ENCODE results near the gene RASSF1. TPM values are rescaled to one million over a fixed set of nuclear protein-coding genes. Genes with fewer than 3 reads are reported as not detected.
A peak's percentile ranks its signal among the peaks of the same experiment; 100 is the strongest.

Gene RASSF1
- total and polyA plus RNA-seq, 10 of the 15 experiments (the other 5 are each of a cell fraction or from before 2014, with no cell fraction given), result 4.4 to 59.6 (median 37.2) TPM

GRCh38 chr3:50375258-50375931, 34.8 kb upstream of the RASSF1 start:
- ChIA-PET SMC1A (ENCODE audit: uncharacterized antibody, unreplicated experiment) (no interaction called here), CTCF (no interaction called here), POLR2A (no interaction called here), RAD21 (ENCODE audit: unreplicated experiment) (no interaction called here)
- no peak for DNase-seq (ENCODE audit: low read depth, low spot score)
- peak; percentile 46 for ATAC-seq
- H3K4me3 ChIP-seq, result no peak overlapping the region
- no peaks in the 10 kb centered on the region for H3K36me3 ChIP-seq (ENCODE audit: control insufficient read depth in 2 of 2, insufficient read depth in 2 of 2, low read length in 1 of 2)
- no peaks in the 10 kb centered on the region; a peak in 2 of 4 replicates for H3K27me3 ChIP-seq (replicated peaks in 1 of 2; ENCODE audit: control insufficient read depth in 2 of 2, insufficient read depth in 2 of 2, low read length in 1 of 2)
- no peak overlapping the region for H3K9ac ChIP-seq (ENCODE audit: control insufficient read depth, insufficient read depth, low read length)
- FAIRE-seq, result no peak
- no peaks in the 10 kb centered on the region for H3K4me1 ChIP-seq (ENCODE audit: control insufficient read depth, insufficient read depth, low read length)
- H2AFZ ChIP-seq (ENCODE audit: control insufficient read depth, low read depth, low read length), result no peak overlapping the region
- no peaks in the 10 kb centered on the region for H4K20me1 ChIP-seq (ENCODE audit: control insufficient read depth, insufficient read depth)
- H3K9me3 ChIP-seq (replicated peaks; ENCODE audit: control insufficient read depth, insufficient read depth, low read length), result no peaks in the 10 kb centered on the region
- WGBS (ENCODE audit: insufficient coverage, insufficient replicate concordance, low lambda C conversion rate, missing lambda C conversion rate), result 41% methylated on average over 7 of the region's 7 CpGs
- intact Hi-C loops (cut with micrococcal nuclease; ENCODE audit: unreplicated experiment) (no loop called here), in situ Hi-C loops (cut with MboI) (no loop called here)
- H3K79me2 ChIP-seq (ENCODE audit: control insufficient read depth, insufficient read depth, low read length), result no peaks in the 10 kb centered on the region
- BruUV-seq (replicated peaks), result no TSS peak
- H3K27ac ChIP-seq (ENCODE audit: control insufficient read depth, insufficient read depth), result no peak overlapping the region
- TF ChIP-seq ZNF274 (IDR thresholded peaks at IDR 0.05; ENCODE audit: insufficient read depth, insufficient read length) (no peak), CTCF (IDR thresholded peaks at IDR 0.05 in 2 of 3, conservative IDR thresholded peaks at IDR 0.05 in 1 of 3; ENCODE audit: control insufficient read depth in 2 of 3, extremely low read depth in 1 of 3, insufficient read depth in 1 of 3, low read depth in 3 of 3, low read length in 3 of 3) (peak in 2 of 3 experiments; percentile 7 to 16; a peak in 1 of 6 replicates)
- no peak overlapping the region for H3K4me2 ChIP-seq (ENCODE audit: control insufficient read depth, insufficient read depth)

Data from GM12878 (cell line).